Measurements from ENCODE around the gene ELMO2.

The ELMO2 gene

DNA sequence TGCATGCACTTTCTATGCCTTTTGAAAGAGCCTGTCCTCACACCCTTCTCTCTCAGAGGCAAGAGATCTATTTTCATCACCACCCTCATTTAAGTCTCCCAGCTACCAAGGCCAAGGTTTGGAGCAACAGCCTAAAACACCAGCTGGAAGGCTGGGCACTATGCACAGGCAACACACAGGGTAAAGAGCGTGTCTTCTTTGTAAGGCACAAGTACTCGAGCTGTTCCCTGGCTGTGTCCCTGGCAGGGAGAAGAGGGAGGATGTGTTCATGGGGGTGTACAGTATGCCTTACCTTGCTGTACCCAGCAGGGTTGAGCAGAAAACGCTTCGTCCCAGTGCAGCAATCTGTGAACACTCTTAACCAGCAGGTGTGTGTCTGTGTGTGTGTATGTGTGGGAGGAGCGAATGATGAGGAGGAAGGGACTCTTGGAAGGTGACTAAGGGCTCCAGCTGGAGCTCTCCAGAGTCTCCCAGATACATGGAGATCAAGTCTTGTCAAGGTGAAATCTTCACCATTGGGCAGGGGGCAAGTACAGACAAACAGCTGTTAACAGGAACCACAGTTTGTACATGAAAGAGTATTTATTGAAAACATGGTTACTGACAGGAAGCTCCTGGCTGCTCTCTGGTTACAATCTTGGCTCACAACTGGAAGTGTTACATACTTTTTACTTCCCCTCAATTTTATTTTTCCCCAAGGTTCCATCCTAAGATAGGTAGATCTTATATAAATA, 40.8 kb downstream of the ELMO2 start:
- TF ChIP-seq ZFP30 (CRISPR knock-in tag; IDR thresholded peaks at IDR 0.05) = no peak
- TF ChIP-seq TCF4 (CRISPR knock-in tag; IDR thresholded peaks at IDR 0.05; ENCODE audit: borderline replicate concordance) = no peak
- TF ChIP-seq ESRRG (CRISPR knock-in tag; IDR thresholded peaks at IDR 0.05) = no peak
- TF ChIP-seq ZNF8 (CRISPR knock-in tag; IDR thresholded peaks at IDR 0.05) = no peak
- no peak for TF ChIP-seq ZNF70 (CRISPR knock-in tag; IDR thresholded peaks at IDR 0.05)
- no peak for TF ChIP-seq ZC3H10 (CRISPR knock-in tag; IDR thresholded peaks at IDR 0.05)
- TF ChIP-seq, protein P1, sequence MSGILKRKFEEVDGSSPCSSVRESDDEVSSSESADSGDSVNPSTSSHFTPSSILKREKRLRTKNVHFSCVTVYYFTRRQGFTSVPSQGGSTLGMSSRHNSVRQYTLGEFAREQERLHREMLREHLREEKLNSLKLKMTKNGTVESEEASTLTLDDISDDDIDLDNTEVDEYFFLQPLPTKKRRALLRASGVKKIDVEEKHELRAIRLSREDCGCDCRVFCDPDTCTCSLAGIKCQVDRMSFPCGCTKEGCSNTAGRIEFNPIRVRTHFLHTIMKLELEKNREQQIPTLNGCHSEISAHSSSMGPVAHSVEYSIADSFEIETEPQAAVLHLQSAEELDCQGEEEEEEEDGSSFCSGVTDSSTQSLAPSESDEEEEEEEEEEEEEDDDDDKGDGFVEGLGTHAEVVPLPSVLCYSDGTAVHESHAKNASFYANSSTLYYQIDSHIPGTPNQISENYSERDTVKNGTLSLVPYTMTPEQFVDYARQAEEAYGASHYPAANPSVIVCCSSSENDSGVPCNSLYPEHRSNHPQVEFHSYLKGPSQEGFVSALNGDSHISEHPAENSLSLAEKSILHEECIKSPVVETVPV (CRISPR knock-in tag; IDR thresholded peaks at IDR 0.05) = no peak
- no peak for TF ChIP-seq GLIS3 (CRISPR knock-in tag; IDR thresholded peaks at IDR 0.05)
- no peak for TF ChIP-seq SNAI2 (CRISPR knock-in tag; IDR thresholded peaks at IDR 0.05)
- TF ChIP-seq RARB (CRISPR knock-in tag; IDR thresholded peaks at IDR 0.05) = no peak
- no peak for TF ChIP-seq OSR1 (CRISPR knock-in tag; IDR thresholded peaks at IDR 0.05)
- no peak for TF ChIP-seq ISL1 (CRISPR knock-in tag; IDR thresholded peaks at IDR 0.05)
- TF ChIP-seq ARNTL (CRISPR knock-in tag; IDR thresholded peaks at IDR 0.05; ENCODE audit: borderline replicate concordance, low read depth) = no peak
- no peak for TF ChIP-seq TOX (CRISPR knock-in tag; IDR thresholded peaks at IDR 0.05; ENCODE audit: borderline replicate concordance)
- TF ChIP-seq ZFP3 (CRISPR knock-in tag; IDR thresholded peaks at IDR 0.05) = no peak
- TF ChIP-seq ZNF565 (CRISPR knock-in tag; conservative IDR thresholded peaks at IDR 0.05; ENCODE audit: low read depth) = no peak
- TF ChIP-seq BACH2 (CRISPR knock-in tag; IDR thresholded peaks at IDR 0.05; ENCODE audit: borderline replicate concordance) = no peak
- no peak for ATAC-seq

DNA sequence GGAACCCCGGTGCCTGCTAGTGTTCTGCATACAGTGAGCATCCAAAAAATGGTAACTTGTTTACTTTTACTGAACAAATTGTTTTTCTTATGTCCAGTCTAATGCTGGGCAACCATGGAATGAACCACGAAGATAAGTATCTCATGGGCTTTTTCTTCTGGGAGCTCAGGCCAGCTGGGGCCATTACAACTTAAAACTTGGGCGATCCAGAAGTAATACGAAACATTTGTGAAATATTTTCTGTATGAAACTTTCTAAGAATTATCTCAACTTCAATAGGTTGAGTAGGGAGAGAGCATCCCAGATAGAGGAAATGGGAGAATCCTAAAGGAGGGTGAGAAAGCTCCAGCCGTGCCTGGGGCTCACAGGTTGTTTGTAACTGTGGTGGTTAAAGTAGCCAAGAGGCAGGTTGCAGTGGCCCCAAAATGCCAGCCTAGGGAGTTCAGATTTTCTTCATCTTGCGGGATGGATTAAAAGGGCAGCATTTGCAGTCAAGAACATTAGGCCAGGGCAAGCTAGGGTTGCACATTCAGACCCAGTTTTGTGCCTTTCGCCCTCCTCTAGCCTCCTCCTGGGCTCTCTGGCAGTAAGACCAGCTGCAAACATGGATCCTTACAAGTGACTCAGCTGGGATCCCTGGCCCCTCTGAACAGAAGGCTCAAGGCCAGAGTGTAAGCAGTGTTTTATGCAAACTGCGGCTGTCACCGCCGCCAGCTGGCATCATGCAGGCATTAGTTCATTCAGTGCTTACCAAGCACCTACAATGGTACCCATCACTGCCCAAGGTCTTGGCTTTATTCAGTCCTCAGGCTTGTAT, 41.5 kb downstream of the ELMO2 start:
- no peak for ATAC-seq
- TF ChIP-seq OSR1 (CRISPR knock-in tag; IDR thresholded peaks at IDR 0.05) = no peak
- no peak for TF ChIP-seq RARB (CRISPR knock-in tag; IDR thresholded peaks at IDR 0.05)
- TF ChIP-seq ESRRG (CRISPR knock-in tag; IDR thresholded peaks at IDR 0.05) = no peak
- TF ChIP-seq ZNF8 (CRISPR knock-in tag; IDR thresholded peaks at IDR 0.05) = no peak
- TF ChIP-seq ZNF70 (CRISPR knock-in tag; IDR thresholded peaks at IDR 0.05) = no peak
- TF ChIP-seq, protein P2, sequence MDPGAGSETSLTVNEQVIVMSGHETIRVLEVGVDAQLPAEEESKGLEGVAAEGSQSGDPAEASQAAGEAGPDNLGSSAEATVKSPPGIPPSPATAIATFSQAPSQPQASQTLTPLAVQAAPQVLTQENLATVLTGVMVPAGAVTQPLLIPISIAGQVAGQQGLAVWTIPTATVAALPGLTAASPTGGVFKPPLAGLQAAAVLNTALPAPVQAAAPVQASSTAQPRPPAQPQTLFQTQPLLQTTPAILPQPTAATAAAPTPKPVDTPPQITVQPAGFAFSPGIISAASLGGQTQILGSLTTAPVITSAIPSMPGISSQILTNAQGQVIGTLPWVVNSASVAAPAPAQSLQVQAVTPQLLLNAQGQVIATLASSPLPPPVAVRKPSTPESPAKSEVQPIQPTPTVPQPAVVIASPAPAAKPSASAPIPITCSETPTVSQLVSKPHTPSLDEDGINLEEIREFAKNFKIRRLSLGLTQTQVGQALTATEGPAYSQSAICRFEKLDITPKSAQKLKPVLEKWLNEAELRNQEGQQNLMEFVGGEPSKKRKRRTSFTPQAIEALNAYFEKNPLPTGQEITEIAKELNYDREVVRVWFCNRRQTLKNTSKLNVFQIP (CRISPR knock-in tag; IDR thresholded peaks at IDR 0.05; ENCODE audit: borderline replicate concordance, low read depth) = no peak
- no peak for TF ChIP-seq ZNF565 (CRISPR knock-in tag; conservative IDR thresholded peaks at IDR 0.05; ENCODE audit: low read depth)
- no peak for TF ChIP-seq TCF4 (CRISPR knock-in tag; IDR thresholded peaks at IDR 0.05; ENCODE audit: borderline replicate concordance)
- no peak for TF ChIP-seq GLIS3 (CRISPR knock-in tag; IDR thresholded peaks at IDR 0.05)
- TF ChIP-seq PPARA (CRISPR knock-in tag; IDR thresholded peaks at IDR 0.05; ENCODE audit: borderline replicate concordance) = no peak
- TF ChIP-seq, protein P3, sequence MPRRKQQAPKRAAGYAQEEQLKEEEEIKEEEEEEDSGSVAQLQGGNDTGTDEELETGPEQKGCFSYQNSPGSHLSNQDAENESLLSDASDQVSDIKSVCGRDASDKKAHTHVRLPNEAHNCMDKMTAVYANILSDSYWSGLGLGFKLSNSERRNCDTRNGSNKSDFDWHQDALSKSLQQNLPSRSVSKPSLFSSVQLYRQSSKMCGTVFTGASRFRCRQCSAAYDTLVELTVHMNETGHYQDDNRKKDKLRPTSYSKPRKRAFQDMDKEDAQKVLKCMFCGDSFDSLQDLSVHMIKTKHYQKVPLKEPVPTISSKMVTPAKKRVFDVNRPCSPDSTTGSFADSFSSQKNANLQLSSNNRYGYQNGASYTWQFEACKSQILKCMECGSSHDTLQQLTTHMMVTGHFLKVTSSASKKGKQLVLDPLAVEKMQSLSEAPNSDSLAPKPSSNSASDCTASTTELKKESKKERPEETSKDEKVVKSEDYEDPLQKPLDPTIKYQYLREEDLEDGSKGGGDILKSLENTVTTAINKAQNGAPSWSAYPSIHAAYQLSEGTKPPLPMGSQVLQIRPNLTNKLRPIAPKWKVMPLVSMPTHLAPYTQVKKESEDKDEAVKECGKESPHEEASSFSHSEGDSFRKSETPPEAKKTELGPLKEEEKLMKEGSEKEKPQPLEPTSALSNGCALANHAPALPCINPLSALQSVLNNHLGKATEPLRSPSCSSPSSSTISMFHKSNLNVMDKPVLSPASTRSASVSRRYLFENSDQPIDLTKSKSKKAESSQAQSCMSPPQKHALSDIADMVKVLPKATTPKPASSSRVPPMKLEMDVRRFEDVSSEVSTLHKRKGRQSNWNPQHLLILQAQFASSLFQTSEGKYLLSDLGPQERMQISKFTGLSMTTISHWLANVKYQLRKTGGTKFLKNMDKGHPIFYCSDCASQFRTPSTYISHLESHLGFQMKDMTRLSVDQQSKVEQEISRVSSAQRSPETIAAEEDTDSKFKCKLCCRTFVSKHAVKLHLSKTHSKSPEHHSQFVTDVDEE (CRISPR knock-in tag; IDR thresholded peaks at IDR 0.05) = no peak
- TF ChIP-seq BACH2 (CRISPR knock-in tag; IDR thresholded peaks at IDR 0.05; ENCODE audit: borderline replicate concordance) = no peak
- TF ChIP-seq ZFP30 (CRISPR knock-in tag; IDR thresholded peaks at IDR 0.05) = no peak

DNA sequence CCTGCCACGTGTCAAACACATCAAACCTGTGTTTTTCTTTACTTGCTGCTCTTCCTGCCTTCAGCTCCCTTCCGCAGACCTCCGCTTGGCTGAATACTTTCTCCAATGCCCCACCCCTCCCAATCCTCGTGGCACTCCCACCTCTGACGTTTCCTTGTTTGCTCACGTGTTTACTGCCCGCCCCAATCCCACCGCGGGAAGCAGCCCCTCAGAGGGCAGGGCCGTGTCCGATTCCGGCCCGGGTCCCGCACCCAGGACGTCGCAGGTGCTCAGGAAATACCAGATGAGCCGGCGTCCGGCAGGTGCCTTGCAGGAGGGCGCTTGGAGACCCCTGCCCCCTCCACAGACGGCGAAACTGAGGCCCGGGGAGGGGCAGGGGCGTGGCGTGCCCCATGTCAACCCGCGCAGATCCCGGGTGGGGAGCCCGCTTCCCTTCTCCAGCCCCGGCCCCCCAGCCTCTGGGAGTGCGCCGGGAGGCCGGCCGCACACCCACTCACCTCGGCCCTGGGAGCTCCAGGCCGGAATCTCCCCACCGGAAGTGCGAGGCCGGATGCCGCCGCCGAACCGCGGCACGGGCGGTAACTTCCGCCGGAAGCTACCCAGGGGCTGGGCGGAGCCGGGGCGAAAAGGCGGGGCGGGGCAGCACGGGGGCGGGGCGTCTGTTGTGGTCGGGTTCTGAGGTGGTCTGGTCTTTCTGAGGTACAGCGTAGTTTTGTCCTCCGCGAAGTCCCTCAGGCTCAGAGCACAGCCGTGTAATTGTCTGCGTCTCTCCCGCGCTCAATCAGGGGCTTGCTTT, 42.3 kb downstream of the ELMO2 start:
- peak; percentile 95 for ATAC-seq
- no peak for TF ChIP-seq ARNTL (CRISPR knock-in tag; IDR thresholded peaks at IDR 0.05; ENCODE audit: borderline replicate concordance, low read depth)
- no peak for TF ChIP-seq ZNF70 (CRISPR knock-in tag; IDR thresholded peaks at IDR 0.05)
- TF ChIP-seq ZFP30 (CRISPR knock-in tag; IDR thresholded peaks at IDR 0.05) = peak; percentile 17; the same call in 1 of the 2 replicates
- TF ChIP-seq, protein P4, sequence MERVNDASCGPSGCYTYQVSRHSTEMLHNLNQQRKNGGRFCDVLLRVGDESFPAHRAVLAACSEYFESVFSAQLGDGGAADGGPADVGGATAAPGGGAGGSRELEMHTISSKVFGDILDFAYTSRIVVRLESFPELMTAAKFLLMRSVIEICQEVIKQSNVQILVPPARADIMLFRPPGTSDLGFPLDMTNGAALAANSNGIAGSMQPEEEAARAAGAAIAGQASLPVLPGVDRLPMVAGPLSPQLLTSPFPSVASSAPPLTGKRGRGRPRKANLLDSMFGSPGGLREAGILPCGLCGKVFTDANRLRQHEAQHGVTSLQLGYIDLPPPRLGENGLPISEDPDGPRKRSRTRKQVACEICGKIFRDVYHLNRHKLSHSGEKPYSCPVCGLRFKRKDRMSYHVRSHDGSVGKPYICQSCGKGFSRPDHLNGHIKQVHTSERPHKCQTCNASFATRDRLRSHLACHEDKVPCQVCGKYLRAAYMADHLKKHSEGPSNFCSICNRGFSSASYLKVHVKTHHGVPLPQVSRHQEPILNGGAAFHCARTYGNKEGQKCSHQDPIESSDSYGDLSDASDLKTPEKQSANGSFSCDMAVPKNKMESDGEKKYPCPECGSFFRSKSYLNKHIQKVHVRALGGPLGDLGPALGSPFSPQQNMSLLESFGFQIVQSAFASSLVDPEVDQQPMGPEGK (CRISPR knock-in tag; IDR thresholded peaks at IDR 0.05; ENCODE audit: borderline replicate concordance) = no peak
- no peak for TF ChIP-seq RARB (CRISPR knock-in tag; IDR thresholded peaks at IDR 0.05)
- TF ChIP-seq, protein P5, sequence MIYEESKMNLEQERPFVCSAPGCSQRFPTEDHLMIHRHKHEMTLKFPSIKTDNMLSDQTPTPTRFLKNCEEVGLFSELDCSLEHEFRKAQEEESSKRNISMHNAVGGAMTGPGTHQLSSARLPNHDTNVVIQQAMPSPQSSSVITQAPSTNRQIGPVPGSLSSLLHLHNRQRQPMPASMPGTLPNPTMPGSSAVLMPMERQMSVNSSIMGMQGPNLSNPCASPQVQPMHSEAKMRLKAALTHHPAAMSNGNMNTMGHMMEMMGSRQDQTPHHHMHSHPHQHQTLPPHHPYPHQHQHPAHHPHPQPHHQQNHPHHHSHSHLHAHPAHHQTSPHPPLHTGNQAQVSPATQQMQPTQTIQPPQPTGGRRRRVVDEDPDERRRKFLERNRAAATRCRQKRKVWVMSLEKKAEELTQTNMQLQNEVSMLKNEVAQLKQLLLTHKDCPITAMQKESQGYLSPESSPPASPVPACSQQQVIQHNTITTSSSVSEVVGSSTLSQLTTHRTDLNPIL (CRISPR knock-in tag; IDR thresholded peaks at IDR 0.05; ENCODE audit: low read depth) = no peak
- peak; percentile 55; the same call in 1 of the 2 replicates for TF ChIP-seq ZFP3 (CRISPR knock-in tag; IDR thresholded peaks at IDR 0.05)
- no peak for TF ChIP-seq ESRRG (CRISPR knock-in tag; IDR thresholded peaks at IDR 0.05)
- TF ChIP-seq, protein P2 (CRISPR knock-in tag; IDR thresholded peaks at IDR 0.05; ENCODE audit: borderline replicate concordance, low read depth) = no peak
- peak; percentile 26; the same call in 1 of the 2 replicates for TF ChIP-seq GLIS3 (CRISPR knock-in tag; IDR thresholded peaks at IDR 0.05)
- TF ChIP-seq ISL1 (CRISPR knock-in tag; IDR thresholded peaks at IDR 0.05) = no peak

All from SK-N-SH treated with all-trans-retinoic acid at 6 μM for 48 hours (cell line).